ENCODE results near the gene NIPBL.
A peak's percentile ranks its signal among the peaks of the same experiment; 100 is the strongest.

Gene NIPBL

GRCh38 chr5:37103302-37103701 is 226.7 kb downstream of the NIPBL start:
- no peak for DNase-seq

- no peak for DNase-seq
Measured at GRCh38 chr5:37109338-37109737, 232.8 kb downstream of the NIPBL start.

- DNase-seq: no peak
Measured at GRCh38 chr5:37110135-37110534, 233.6 kb downstream of the NIPBL start.

- peak; percentile 20 for DNase-seq
Measured at GRCh38 chr5:37111426-37112382, 235.1 kb downstream of the NIPBL start.

GRCh38 chr5:37112383-37112991 is 235.9 kb downstream of the NIPBL start:
- DNase-seq: no peak
